K562 (cell line): ENCODE measurements around the gene FIGNL1. TPM values are rescaled to one million over a fixed set of nuclear protein-coding genes. Genes with fewer than 3 reads are reported as not detected.

Source experiments
- CREM ChIP-seq: IDR thresholded peaks from 2 replicates; pipeline ENCODE4 v1.6.1; 2014; ENCODE audit warnings: antibody characterized with exemption, low read depth
- FOXK1 ChIP-seq: sonication (generic); formaldehyde crosslinking; IDR thresholded peaks from 2 replicates; pipeline ENCODE4 v1.8.0; 2022; ENCODE audit warnings: missing genetic modification reagents, mild to moderate bottlenecking, borderline replicate concordance
- KAT7 ChIP-seq: sonication (generic); formaldehyde crosslinking; IDR thresholded peaks from 2 replicates; pipeline ENCODE4 v1.8.0; 2022; ENCODE audit warnings: missing genetic modification reagents, mild to moderate bottlenecking, borderline replicate concordance
- MTF1 ChIP-seq: fragments of 250-450 bp; sonication (Bioruptor Pico); IDR thresholded peaks from 2 replicates; pipeline ENCODE4 v1.9.0; 2021; ENCODE audit warnings: moderate library complexity, mild to moderate bottlenecking, inconsistent platforms, borderline replicate concordance
- PHB ChIP-seq: fragments of 250-450 bp; sonication (Bioruptor Pico); IDR thresholded peaks from 2 replicates; pipeline ENCODE4 v1.5.0; 2021
- POLR2A ChIP-seq: fragments of 450-650 bp; conservative IDR thresholded peaks from 2 replicates; pipeline ENCODE4 v1.6.1; 2016
- RAD21 ChIP-seq, 2 experiments: fragments of 250-450 bp in 1 of 2; fragments of 450-650 bp in 1 of 2; sonication (Bioruptor Pico) in 1 of 2; formaldehyde crosslinking in 1 of 2; IDR thresholded peaks in 1 of 2; conservative IDR thresholded peaks in 1 of 2; 2 replicates each; pipeline versions ENCODE4 v1.4.0 to v1.8.0; 2020 to 2022; ENCODE audit warnings: mild to moderate bottlenecking in 2 of 2, moderate library complexity in 1 of 2
- SIN3A ChIP-seq, 2 experiments: fragments of 150-350 bp in 1 of 2; IDR thresholded peaks; 2 replicates each; pipeline ENCODE4 v1.6.1; 2011 to 2016; ENCODE audit warnings: borderline replicate concordance in 2 of 2, low read depth in 2 of 2, low read length in 2 of 2, mild to moderate bottlenecking in 2 of 2, moderate library complexity in 2 of 2; ENCODE audit not compliant: control insufficient read depth in 1 of 2
- TAF9B ChIP-seq: fragments of 450-650 bp; IDR thresholded peaks from 2 replicates; pipeline ENCODE4 v1.6.1; 2018; ENCODE audit warnings: mild to moderate bottlenecking; ENCODE audit not compliant: partially characterized antibody
- ZNF79 ChIP-seq: fragments of 250-450 bp; sonication (Bioruptor Pico); IDR thresholded peaks from 2 replicates; pipeline ENCODE4 v1.4.0; 2020; ENCODE audit warnings: low read depth, mild to moderate bottlenecking, moderate library complexity
- polyA plus RNA-seq, 8 experiments: library from polyadenylated mRNA; depleted of rRNA in 4 of 8; stranded (reverse) in 5 of 8; unstranded in 3 of 8; fragments of >200 nt; fragmentation: Nextera tagmentation in 2 of 8; fragmentation: Illumina TruSeq in 1 of 8; extraction: Ambion mirVana in 2 of 8; extraction: Trizol in 1 of 8; gene quantifications; 2 replicates each; pipeline versions ENCODE4 v1.2.1 to v1.2.3, GENCODE V29; 2011 to 2014; ENCODE audit warnings: inconsistent platforms in 1 of 8, missing spikeins in 1 of 8
- total RNA-seq, 7 experiments: library from RNA; depleted of rRNA in 6 of 7; stranded (reverse); fragments of >200 nt in 6 of 7; fragmentation: Illumina TruSeq in 2 of 7; extraction: Trizol in 2 of 7; gene quantifications; 2 replicates each; pipeline versions ENCODE4 v1.2.1 to v1.2.3, GENCODE V29; 2011 to 2021; ENCODE audit warnings: low replicate concordance in 1 of 7
- TF ChIP-seq, protein P1 (sequence below), 2 experiments: fragments of 450-650 bp; IDR thresholded peaks; 2 replicates each; pipeline ENCODE4 v1.6.1; 2018; ENCODE audit warnings: mild to moderate bottlenecking in 2 of 2, low read depth in 1 of 2; ENCODE audit not compliant: partially characterized antibody in 2 of 2
- TF ChIP-seq, protein P2 (sequence below): fragments of 250-450 bp; sonication (Bioruptor Pico); IDR thresholded peaks from 2 replicates; pipeline ENCODE4 v1.5.0; 2022; ENCODE audit warnings: mild to moderate bottlenecking
- TF ChIP-seq, protein P3 (sequence below): fragments of 450-650 bp; IDR thresholded peaks from 2 replicates; pipeline ENCODE4 v1.6.1; 2014; ENCODE audit warnings: low read depth, mild to moderate bottlenecking, moderate library complexity, borderline replicate concordance
- TF ChIP-seq, protein P4 (sequence below), 2 experiments: fragments of 450-650 bp in 1 of 2; IDR thresholded peaks; 2 replicates each; pipeline ENCODE4 v1.6.1; 2011 to 2017; ENCODE audit warnings: low read depth in 2 of 2, antibody characterized with exemption in 1 of 2, borderline replicate concordance in 1 of 2, low read length in 1 of 2, mild to moderate bottlenecking in 1 of 2, mixed read lengths in 1 of 2; ENCODE audit not compliant: control insufficient read depth in 1 of 2

FIGNL1 gene
- total and polyA plus RNA-seq, 9 of the 15 experiments (the other 6 are each of a cell fraction or from before 2014, with no cell fraction given) = 15.5 to 48.3 (median 27.6) TPM

DNA sequence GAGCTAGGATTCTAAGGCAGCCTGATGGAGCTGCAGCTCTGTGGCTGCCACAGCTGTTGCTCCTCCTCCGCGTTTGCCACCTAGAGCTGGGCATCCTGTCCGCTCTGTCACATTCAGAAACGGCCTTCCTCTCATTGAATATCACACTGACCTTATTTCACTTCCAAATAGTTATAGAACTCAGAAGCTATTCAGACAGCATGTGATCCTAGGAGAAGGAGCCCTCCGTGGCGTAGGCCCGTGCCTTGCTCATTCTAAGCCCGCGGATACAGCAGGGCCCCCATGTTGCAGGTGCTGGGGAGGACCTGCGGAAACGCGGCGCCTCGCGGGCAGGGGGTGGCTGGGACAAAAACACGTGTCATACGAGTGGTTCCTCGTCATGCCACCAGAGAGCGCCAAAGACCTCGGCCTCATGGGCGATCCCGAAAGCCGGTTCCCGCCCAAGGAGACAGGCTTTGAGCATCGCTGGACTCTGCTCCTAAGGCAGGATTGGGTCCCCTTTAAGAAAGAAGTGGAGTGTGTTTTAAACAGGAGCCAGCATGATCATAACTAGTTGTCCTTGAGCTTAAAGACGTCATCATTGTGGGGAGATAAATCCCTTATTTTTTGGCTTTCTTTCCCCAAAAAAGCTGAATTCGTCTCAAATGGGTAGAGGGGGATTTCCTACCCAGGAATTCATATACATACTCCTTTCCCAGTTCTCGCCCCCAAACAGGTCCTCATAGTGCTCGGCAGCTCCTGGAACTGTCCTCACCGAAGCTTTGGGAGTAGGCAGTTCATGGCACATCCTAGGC is 17.9 kb upstream of the FIGNL1 start (continued):
- TF ChIP-seq, protein P1, sequence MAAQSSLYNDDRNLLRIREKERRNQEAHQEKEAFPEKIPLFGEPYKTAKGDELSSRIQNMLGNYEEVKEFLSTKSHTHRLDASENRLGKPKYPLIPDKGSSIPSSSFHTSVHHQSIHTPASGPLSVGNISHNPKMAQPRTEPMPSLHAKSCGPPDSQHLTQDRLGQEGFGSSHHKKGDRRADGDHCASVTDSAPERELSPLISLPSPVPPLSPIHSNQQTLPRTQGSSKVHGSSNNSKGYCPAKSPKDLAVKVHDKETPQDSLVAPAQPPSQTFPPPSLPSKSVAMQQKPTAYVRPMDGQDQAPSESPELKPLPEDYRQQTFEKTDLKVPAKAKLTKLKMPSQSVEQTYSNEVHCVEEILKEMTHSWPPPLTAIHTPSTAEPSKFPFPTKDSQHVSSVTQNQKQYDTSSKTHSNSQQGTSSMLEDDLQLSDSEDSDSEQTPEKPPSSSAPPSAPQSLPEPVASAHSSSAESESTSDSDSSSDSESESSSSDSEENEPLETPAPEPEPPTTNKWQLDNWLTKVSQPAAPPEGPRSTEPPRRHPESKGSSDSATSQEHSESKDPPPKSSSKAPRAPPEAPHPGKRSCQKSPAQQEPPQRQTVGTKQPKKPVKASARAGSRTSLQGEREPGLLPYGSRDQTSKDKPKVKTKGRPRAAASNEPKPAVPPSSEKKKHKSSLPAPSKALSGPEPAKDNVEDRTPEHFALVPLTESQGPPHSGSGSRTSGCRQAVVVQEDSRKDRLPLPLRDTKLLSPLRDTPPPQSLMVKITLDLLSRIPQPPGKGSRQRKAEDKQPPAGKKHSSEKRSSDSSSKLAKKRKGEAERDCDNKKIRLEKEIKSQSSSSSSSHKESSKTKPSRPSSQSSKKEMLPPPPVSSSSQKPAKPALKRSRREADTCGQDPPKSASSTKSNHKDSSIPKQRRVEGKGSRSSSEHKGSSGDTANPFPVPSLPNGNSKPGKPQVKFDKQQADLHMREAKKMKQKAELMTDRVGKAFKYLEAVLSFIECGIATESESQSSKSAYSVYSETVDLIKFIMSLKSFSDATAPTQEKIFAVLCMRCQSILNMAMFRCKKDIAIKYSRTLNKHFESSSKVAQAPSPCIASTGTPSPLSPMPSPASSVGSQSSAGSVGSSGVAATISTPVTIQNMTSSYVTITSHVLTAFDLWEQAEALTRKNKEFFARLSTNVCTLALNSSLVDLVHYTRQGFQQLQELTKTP (IDR thresholded peaks at IDR 0.05; ENCODE audit: low read depth in 1 of 2, partially characterized antibody in 2 of 2) = no peak
- TF ChIP-seq SIN3A (IDR thresholded peaks at IDR 0.05; ENCODE audit: borderline replicate concordance in 2 of 2, control insufficient read depth in 1 of 2, low read depth in 2 of 2, low read length in 2 of 2) = no peak
- no peak for TF ChIP-seq POLR2A
- TF ChIP-seq, protein P2, sequence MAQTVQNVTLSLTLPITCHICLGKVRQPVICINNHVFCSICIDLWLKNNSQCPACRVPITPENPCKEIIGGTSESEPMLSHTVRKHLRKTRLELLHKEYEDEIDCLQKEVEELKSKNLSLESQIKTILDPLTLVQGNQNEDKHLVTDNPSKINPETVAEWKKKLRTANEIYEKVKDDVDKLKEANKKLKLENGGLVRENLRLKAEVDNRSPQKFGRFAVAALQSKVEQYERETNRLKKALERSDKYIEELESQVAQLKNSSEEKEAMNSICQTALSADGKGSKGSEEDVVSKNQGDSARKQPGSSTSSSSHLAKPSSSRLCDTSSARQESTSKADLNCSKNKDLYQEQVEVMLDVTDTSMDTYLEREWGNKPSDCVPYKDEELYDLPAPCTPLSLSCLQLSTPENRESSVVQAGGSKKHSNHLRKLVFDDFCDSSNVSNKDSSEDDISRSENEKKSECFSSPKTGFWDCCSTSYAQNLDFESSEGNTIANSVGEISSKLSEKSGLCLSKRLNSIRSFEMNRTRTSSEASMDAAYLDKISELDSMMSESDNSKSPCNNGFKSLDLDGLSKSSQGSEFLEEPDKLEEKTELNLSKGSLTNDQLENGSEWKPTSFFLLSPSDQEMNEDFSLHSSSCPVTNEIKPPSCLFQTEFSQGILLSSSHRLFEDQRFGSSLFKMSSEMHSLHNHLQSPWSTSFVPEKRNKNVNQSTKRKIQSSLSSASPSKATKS (CRISPR knock-in tag) = no peak
- TF ChIP-seq, protein P3, sequence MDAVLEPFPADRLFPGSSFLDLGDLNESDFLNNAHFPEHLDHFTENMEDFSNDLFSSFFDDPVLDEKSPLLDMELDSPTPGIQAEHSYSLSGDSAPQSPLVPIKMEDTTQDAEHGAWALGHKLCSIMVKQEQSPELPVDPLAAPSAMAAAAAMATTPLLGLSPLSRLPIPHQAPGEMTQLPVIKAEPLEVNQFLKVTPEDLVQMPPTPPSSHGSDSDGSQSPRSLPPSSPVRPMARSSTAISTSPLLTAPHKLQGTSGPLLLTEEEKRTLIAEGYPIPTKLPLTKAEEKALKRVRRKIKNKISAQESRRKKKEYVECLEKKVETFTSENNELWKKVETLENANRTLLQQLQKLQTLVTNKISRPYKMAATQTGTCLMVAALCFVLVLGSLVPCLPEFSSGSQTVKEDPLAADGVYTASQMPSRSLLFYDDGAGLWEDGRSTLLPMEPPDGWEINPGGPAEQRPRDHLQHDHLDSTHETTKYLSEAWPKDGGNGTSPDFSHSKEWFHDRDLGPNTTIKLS = peak; percentile 57; the same call in 1 of the 2 replicates
- TF ChIP-seq, protein P4, sequence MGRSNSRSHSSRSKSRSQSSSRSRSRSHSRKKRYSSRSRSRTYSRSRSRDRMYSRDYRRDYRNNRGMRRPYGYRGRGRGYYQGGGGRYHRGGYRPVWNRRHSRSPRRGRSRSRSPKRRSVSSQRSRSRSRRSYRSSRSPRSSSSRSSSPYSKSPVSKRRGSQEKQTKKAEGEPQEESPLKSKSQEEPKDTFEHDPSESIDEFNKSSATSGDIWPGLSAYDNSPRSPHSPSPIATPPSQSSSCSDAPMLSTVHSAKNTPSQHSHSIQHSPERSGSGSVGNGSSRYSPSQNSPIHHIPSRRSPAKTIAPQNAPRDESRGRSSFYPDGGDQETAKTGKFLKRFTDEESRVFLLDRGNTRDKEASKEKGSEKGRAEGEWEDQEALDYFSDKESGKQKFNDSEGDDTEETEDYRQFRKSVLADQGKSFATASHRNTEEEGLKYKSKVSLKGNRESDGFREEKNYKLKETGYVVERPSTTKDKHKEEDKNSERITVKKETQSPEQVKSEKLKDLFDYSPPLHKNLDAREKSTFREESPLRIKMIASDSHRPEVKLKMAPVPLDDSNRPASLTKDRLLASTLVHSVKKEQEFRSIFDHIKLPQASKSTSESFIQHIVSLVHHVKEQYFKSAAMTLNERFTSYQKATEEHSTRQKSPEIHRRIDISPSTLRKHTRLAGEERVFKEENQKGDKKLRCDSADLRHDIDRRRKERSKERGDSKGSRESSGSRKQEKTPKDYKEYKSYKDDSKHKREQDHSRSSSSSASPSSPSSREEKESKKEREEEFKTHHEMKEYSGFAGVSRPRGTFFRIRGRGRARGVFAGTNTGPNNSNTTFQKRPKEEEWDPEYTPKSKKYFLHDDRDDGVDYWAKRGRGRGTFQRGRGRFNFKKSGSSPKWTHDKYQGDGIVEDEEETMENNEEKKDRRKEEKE (IDR thresholded peaks at IDR 0.05; ENCODE audit: borderline replicate concordance in 1 of 2, control insufficient read depth in 1 of 2, low read depth in 2 of 2, low read length in 1 of 2) = no peak
- TF ChIP-seq TAF9B = no peak
- no peak for TF ChIP-seq ZNF79 (CRISPR knock-in tag)
- TF ChIP-seq RAD21 (CRISPR knock-in tag; conservative IDR thresholded peaks at IDR 0.05 in 1 of 2, IDR thresholded peaks at IDR 0.05 in 1 of 2) = peak; percentile 95 to 99
- no peak for TF ChIP-seq MTF1 (CRISPR knock-in tag)
- no peak for TF ChIP-seq PHB (CRISPR knock-in tag)
- 0 out of 2 replicates have a peak, but pooled peaks have one; percentile 27 for TF ChIP-seq FOXK1 (CRISPR knock-in tag)
- TF ChIP-seq KAT7 (CRISPR knock-in tag) = no peak
- peak; percentile 88 for TF ChIP-seq CREM
